Stomach (tissue), 4 donors: ENCODE data around the gene GPX5.

Experiments used
- CTCF ChIP-seq, 7 experiments: fragments of 450-650 bp in 4 of 7; fragments of 200-600 bp in 3 of 7; sonication (generic) in 3 of 7; IDR thresholded peaks; one replicate each; pipeline ENCODE4 v1.5.1; 2016 to 2019; ENCODE audit warnings: antibody characterized with exemption in 7 of 7, control low read depth in 2 of 7, mild to moderate bottlenecking in 1 of 7
- POLR2AphosphoS5 ChIP-seq, 3 donors: sonication (generic); formaldehyde crosslinking; IDR thresholded peaks; one replicate each; pipeline ENCODE4 v1.6.1; 2016; ENCODE audit warnings: antibody characterized with exemption in 3 of 3

- TF ChIP-seq POLR2AphosphoS5 (IDR thresholded peaks at IDR 0.05) (no peak), CTCF (IDR thresholded peaks at IDR 0.05) (no peak)
These were observed 36.1 kb upstream of the GPX5 start for GRCh38 chr6:28489366-28490204.
